Ishikawa (cell line): ENCODE measurements around the gene PGLYRP4.

Experiments used
- REST ChIP-seq: IDR thresholded peaks from 2 replicates; pipeline ENCODE4 v1.6.1; 2012; ENCODE audit warnings: low read depth, mild to moderate bottlenecking
- ZBTB7A ChIP-seq: IDR thresholded peaks from 2 replicates; pipeline ENCODE4 v1.6.1; 2012; ENCODE audit warnings: low read depth

- TF ChIP-seq REST (no peak), ZBTB7A (no peak)
Observed at GRCh38 chr1:153337980-153338853, 10.4 kb downstream of the PGLYRP4 start.
